Keratinocyte (primary cell): Measurements from ENCODE around the gene TMPRSS2. TPM values are rescaled to one million over a fixed set of nuclear protein-coding genes. Genes with fewer than 3 reads are reported as not detected.

Experiments used
- DNase-seq: peaks from one replicate; pipeline ENCODE4 v3.0.0-alpha.2; 2011; ENCODE audit warnings: low read depth, missing footprints, low spot score
- FAIRE-seq: peaks from 2 replicates; lab custom pipeline; 2011; peaks lifted over from hg19 to GRCh38; lab: Jason Lieb, UNC
- H2AFZ ChIP-seq: 2 replicates; pipeline ENCODE4 v1.6.0; 2012; ENCODE audit warnings: low read length, control low read depth, inconsistent platforms; ENCODE audit not compliant: control insufficient read depth
- H3K27ac ChIP-seq: 2 replicates; pipeline ENCODE4 v1.5.1; 2011; ENCODE audit warnings: low read length; ENCODE audit not compliant: control insufficient read depth, insufficient read depth
- H3K27me3 ChIP-seq: 3 replicates; pipeline ENCODE4 v1.6.0; 2011; ENCODE audit warnings: low read length; ENCODE audit not compliant: control insufficient read depth, insufficient read depth; ENCODE audit errors: extremely low read depth
- H3K36me3 ChIP-seq, 2 experiments: 2 replicates in 1 of 2; 3 replicates in 1 of 2; pipeline ENCODE4 v1.5.1; 2011; ENCODE audit warnings: low read length in 2 of 2, mild to moderate bottlenecking in 1 of 2; ENCODE audit not compliant: control insufficient read depth in 2 of 2, insufficient read depth in 2 of 2; ENCODE audit errors: extremely low read depth in 1 of 2
- H3K4me1 ChIP-seq: 3 replicates; pipeline ENCODE4 v1.5.1; 2011; ENCODE audit warnings: low read length; ENCODE audit not compliant: control insufficient read depth, insufficient read depth; ENCODE audit errors: extremely low read depth
- H3K4me2 ChIP-seq: 3 replicates; pipeline ENCODE4 v1.6.0; 2011; ENCODE audit warnings: low read depth, low read length; ENCODE audit not compliant: control insufficient read depth, insufficient read depth; ENCODE audit errors: extremely low read depth
- H3K4me3 ChIP-seq, 3 experiments: fragments of 200-600 bp in 1 of 3; sonication (generic) in 1 of 3; 2 replicates in 2 of 3; 3 replicates in 1 of 3; pipeline ENCODE4 v1.5.1; 2011 to 2016; ENCODE audit warnings: low read length in 3 of 3, mild to moderate bottlenecking in 3 of 3, control low read depth in 2 of 3, inconsistent platforms in 1 of 3, low read depth in 1 of 3, mixed read lengths in 1 of 3, mixed run types in 1 of 3, moderate library complexity in 1 of 3; ENCODE audit not compliant: control insufficient read depth in 2 of 3, insufficient read depth in 2 of 3; ENCODE audit errors: extremely low read depth in 1 of 3
- H3K79me2 ChIP-seq: 2 replicates; pipeline ENCODE4 v1.6.0; 2012; ENCODE audit warnings: low read length; ENCODE audit not compliant: control insufficient read depth, insufficient read depth
- H3K9ac ChIP-seq: 3 replicates; pipeline ENCODE4 v1.6.0; 2011; ENCODE audit warnings: low read length; ENCODE audit not compliant: control insufficient read depth, insufficient read depth; ENCODE audit errors: extremely low read depth
- H3K9me1 ChIP-seq: 3 replicates; pipeline ENCODE4 v1.6.0; 2011; ENCODE audit warnings: low read length; ENCODE audit not compliant: control insufficient read depth, insufficient read depth; ENCODE audit errors: extremely low read depth
- H3K9me3 ChIP-seq: 2 replicates; pipeline ENCODE4 v1.5.1; 2012; ENCODE audit warnings: low read depth, low read length; ENCODE audit not compliant: control insufficient read depth
- H4K20me1 ChIP-seq: 3 replicates; pipeline ENCODE4 v1.6.0; 2011; ENCODE audit warnings: low read length; ENCODE audit not compliant: control insufficient read depth, insufficient read depth; ENCODE audit errors: extremely low read depth
- EZH2 ChIP-seq: IDR thresholded peaks from one replicate; pipeline ENCODE4 v1.6.1; 2012; ENCODE audit warnings: inconsistent platforms, mild to moderate bottlenecking, low read length, moderate library complexity
- dilution Hi-C: fragments of 300-500 bp; cut with MboI; formaldehyde crosslinking; loops from one replicate; pipeline ENCODE4 v1.7.0; 2020; ENCODE audit warnings: low sequenced_read_pairs; ENCODE audit not compliant: extremely low pct_ligation_motif_present
- polyA plus RNA-seq, 5 experiments: library from polyadenylated mRNA; depleted of rRNA in 3 of 5; stranded (reverse) in 3 of 5; stranded (forward) in 1 of 5; unstranded in 1 of 5; fragments of >200 nt; gene quantifications; 1 replicate in 1 of 5; 2 replicates in 3 of 5; 3 replicates in 1 of 5; pipeline versions ENCODE4 v1.2.1 to v1.2.3, GENCODE V29; 2011 to 2012; ENCODE audit warnings: missing spikeins in 2 of 5, low read depth in 1 of 5, low replicate concordance in 1 of 5
- TF ChIP-seq, protein P1 (sequence below), 3 experiments: IDR thresholded peaks in 1 of 3; conservative IDR thresholded peaks in 1 of 3; optimal IDR thresholded peaks in 1 of 3; 2 replicates in 2 of 3; 3 replicates in 1 of 3; pipeline versions ENCODE3 to v1.5.1; 2011; ENCODE audit warnings: low read length in 3 of 3, mild to moderate bottlenecking in 3 of 3, moderate library complexity in 2 of 3, control low read depth in 1 of 3, inconsistent platforms in 1 of 3; ENCODE audit not compliant: insufficient read depth in 2 of 3; ENCODE audit errors: extremely low read depth in 1 of 3

The TMPRSS2 gene
- polyA plus RNA-seq, 1 donor (not counting 4 experiments of a cell fraction or from before 2014, with no cell fraction given) = not detected

DNA sequence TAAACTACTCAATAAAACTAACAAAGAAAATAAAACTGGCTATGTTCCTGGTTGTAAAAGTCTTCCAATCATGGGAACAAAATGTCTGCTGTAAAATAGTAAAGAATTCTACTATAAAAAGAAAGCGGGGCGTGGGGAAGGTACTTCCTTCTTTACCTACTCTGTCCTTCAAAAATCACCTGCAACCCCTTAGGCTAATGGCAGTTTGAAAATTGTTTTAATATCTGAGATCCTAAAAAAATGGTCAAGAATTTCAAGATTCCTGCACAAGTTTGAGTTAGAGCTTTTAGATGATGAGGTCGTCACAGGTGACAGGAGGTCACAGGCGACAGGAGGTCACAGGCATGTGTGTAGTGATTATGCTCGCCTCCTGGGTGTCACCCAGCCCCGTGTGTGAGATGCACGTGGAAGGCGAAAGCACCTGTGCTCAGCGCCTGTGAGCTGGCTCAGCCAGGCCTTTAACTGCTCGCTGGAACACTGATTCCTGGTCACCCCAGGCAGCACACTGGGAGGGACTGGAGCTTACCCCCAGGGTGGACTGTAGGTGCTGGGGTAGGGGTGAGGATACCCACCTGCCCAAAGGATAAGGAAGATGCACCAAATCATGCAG, 18.6 kb upstream of the TMPRSS2 start:
- H3K36me3 ChIP-seq = no peaks in the 10 kb centered on the region
- no peak for FAIRE-seq
- no peaks in the 10 kb centered on the region for H3K79me2 ChIP-seq
- no peak overlapping the region for H3K4me2 ChIP-seq
- H3K27ac ChIP-seq = no peak overlapping the region
- no peaks in the 10 kb centered on the region for H3K9me3 ChIP-seq
- no peaks in the 10 kb centered on the region for H4K20me1 ChIP-seq
- H3K4me1 ChIP-seq = no peaks in the 10 kb centered on the region
- peaks cover 13% of the 10 kb centered on the region for H3K27me3 ChIP-seq
- no peak for DNase-seq
- no peak overlapping the region for H2AFZ ChIP-seq
- H3K4me3 ChIP-seq = no peak overlapping the region
- dilution Hi-C loops = no loop called here
- H3K9ac ChIP-seq = no peak overlapping the region
- H3K9me1 ChIP-seq = no peaks in the 10 kb centered on the region
- TF ChIP-seq, protein P1, sequence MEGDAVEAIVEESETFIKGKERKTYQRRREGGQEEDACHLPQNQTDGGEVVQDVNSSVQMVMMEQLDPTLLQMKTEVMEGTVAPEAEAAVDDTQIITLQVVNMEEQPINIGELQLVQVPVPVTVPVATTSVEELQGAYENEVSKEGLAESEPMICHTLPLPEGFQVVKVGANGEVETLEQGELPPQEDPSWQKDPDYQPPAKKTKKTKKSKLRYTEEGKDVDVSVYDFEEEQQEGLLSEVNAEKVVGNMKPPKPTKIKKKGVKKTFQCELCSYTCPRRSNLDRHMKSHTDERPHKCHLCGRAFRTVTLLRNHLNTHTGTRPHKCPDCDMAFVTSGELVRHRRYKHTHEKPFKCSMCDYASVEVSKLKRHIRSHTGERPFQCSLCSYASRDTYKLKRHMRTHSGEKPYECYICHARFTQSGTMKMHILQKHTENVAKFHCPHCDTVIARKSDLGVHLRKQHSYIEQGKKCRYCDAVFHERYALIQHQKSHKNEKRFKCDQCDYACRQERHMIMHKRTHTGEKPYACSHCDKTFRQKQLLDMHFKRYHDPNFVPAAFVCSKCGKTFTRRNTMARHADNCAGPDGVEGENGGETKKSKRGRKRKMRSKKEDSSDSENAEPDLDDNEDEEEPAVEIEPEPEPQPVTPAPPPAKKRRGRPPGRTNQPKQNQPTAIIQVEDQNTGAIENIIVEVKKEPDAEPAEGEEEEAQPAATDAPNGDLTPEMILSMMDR (optimal IDR thresholded peaks at IDR 0.05 in 1 of 3, IDR thresholded peaks at IDR 0.05 in 1 of 3, conservative IDR thresholded peaks at IDR 0.05 in 1 of 3; ENCODE audit: extremely low read depth in 1 of 3, insufficient read depth in 2 of 3, low read length in 3 of 3) = no peak
- no peak for TF ChIP-seq EZH2

DNA sequence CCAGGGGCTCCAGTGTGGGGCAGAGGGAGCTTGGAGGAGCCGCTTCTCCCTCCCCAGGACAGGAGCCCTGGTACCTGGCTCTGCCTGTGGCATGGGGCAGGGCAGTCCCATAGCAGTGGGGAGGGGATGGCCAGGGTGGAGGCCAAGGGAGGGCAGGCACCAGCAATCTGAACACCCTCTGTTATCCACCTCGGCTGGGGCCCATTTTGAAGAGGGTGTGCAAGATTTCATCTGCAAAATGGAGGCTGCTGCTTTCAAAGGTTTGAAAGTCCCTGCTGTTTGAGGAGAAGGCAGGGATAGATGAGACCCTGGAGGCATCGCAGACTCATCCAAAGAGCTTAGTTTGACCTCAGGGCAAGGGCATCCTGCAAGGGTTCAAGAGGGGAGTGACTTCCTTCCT, 15.2 kb upstream of the TMPRSS2 start:
- no peaks in the 10 kb centered on the region for H3K79me2 ChIP-seq
- no peaks in the 10 kb centered on the region for H3K9me3 ChIP-seq
- peaks cover 10% of the 10 kb centered on the region for H3K27me3 ChIP-seq
- H3K4me2 ChIP-seq = no peak overlapping the region
- no peak for DNase-seq
- no peak overlapping the region for H2AFZ ChIP-seq
- FAIRE-seq = no peak
- no peak overlapping the region for H3K27ac ChIP-seq
- H3K4me1 ChIP-seq = no peaks in the 10 kb centered on the region
- dilution Hi-C loops = no loop called here
- no peaks in the 10 kb centered on the region for H4K20me1 ChIP-seq
- H3K9ac ChIP-seq = no peak overlapping the region
- H3K9me1 ChIP-seq = no peaks in the 10 kb centered on the region
- no peaks in the 10 kb centered on the region for H3K36me3 ChIP-seq
- TF ChIP-seq, protein P1 (optimal IDR thresholded peaks at IDR 0.05 in 1 of 3, IDR thresholded peaks at IDR 0.05 in 1 of 3, conservative IDR thresholded peaks at IDR 0.05 in 1 of 3; ENCODE audit: extremely low read depth in 1 of 3, insufficient read depth in 2 of 3, low read length in 3 of 3) = no peak
- TF ChIP-seq EZH2 = no peak
- H3K4me3 ChIP-seq = no peak overlapping the region
